SHP77 (cell line): ENCODE measurements around the gene KIF1C.

Experiments
- DNase-seq, 2 experiments: peaks; one replicate each; lab custom pipeline; 2025; lab: John Stamatoyannopoulos, UW

The KIF1C gene

DNA sequence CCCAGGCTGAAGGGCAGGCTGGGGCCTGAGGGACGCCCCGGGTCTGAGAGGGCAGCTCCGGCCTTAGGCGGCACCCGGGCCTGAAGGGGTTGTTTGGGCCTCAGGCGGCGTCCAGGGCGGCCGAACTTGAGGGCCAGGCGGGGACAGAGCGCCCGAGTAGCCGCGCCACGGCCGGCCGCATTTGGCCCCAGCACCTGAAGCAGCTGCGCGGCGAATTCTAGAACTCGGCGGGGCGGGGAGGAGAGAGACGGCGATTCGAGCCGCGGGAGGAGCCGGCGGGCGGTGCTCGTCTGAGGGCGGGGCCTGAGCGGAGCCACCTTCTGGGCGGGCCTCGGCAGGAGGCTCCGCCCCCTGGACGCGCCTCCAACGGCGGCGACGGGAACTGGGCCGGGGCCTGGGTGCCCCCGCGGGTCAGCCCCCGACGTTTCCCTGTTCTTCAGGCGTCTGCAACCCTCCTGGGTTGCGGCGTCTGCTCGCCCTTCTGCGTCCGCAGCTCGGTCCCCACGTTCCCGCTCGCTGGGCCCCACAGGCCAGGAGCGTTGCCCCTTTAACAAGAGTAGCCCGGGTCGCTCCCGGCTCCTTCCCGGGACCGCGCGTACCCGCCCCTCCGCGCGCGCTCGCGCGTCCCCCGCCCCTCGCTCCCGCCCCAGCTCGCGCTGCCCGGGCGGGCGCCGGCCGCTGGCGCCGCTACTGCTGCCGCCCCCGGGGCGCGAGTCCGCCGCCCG is at the start of gene KIF1C, which contains the start of gene INCA1:
Gene KIF1C, plus strand, starts transcription at position 649 of the 725 bp plus-strand sequence. CDS start 2,297 bp downstream, outside the sequence.
Gene INCA1, minus strand, starts transcription at position 221 of the 725 bp plus-strand sequence. CDS start 3,085 bp downstream, outside the sequence.
- DNase-seq: peak; percentile 87 to 92

DNA sequence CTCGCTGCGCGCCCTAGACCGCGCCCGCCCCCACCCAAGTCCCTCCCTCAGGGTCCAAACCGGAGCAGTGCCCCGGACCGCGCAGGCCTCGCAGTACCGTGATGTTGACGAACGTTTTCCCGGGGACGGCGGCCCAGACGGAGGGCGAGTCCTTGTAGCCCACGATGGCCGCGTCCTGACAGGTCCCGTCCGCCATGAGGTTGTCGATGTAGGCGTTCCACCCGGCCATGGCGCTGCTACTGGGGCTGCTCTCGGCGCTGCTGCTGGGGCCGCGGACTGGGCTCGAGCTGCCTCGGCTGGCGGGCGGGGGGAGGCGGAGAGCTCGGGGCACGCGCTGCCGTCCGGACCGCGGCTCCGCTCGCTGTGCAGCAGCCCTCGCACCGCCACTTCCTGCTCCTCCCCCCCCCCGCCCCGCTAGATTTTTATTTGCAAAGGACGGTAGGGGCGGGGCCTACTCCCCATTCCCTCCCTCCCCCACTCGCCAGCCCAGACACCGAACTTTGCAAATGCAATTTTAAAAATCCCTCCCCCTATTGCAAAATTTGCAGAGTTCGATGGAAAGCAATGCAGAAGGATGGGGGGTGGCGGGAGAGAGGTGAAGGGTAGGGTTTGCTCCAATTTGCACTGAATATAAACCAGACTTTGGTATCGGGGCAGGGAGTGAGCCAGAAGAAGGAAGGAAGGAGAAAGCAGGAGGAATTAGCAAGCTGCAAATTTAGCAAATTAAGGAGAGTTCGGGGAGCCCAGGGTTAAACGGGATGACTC is 49.4 kb upstream of the KIF1C start, which contains the start of gene PFN1:
Gene PFN1, minus strand, starts transcription at position 365 of the 765 bp plus-strand sequence. Its CDS starts 136 bp downstream, at position 229.
- peak; percentile 83 to 86 for DNase-seq

DNA sequence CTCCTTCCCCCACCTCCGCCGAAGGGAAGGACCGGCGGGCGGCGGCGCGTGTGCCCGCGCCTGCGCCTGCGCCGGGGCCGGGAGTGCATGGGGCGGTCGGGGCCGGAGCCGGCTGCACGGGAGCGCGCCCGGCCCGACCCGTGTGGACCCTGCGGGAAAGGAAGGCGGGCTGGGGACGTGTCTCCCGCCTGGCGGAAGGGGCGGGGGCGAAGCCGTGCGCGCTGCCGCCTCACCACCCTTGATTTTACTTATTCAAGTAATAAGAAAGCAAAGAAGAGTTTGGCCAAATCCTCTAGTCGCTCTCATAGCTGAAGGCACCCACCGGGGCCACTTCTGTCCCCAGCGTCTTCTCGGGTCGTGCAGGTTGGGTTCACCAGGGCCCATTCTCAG is 48.8 kb upstream of the KIF1C start:
- peak; percentile 88 to 90 for DNase-seq

DNA sequence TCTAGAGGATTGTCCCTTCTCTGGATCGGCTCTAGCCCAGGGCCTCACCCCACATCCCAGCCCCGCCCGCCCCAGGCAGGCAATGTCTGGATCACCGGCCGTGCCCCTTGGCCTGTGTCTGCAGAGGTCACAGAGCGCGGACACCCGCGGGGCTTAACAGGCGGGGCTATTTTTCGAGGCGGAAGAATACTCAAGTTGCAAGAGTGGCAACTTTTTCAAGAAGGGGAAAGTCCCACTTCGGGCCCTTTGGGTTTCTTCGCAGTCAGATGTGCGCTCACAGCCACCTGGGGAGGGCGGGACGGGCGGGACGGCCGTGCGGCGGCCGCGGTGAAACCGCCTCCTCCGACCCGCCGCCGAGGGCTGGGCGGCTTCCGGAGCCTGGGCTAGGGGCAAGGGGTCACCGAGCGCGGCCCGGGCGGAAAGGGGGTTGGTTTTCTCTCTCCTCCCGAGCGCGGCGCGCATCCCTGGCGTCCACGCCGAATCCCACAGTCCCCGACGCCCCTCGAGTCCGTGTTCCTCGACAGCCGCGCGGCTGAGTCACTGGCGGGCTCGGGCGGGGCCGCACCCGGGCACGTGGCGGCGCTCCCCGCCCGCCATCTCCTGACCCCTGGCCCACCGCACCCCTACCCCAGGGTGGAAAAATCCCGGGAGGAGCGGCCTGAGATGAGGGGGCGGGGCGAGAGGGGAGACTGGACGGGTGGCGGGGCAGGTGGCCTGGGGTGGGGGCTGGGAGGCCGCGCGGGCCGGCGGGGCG is 48.3 kb upstream of the KIF1C start:
- DNase-seq: peak; percentile 74 to 86

- peak in 1 of 2 experiments; percentile 41 for DNase-seq
Measured at GRCh38 chr17:4950075-4950745, 47.5 kb upstream of the KIF1C start.

GRCh38 chr17:4950746-4951204 is 47.0 kb upstream of the KIF1C start, which contains the start of gene ENO3:
Gene ENO3, plus strand, starts transcription at chr17:4951119. Its CDS starts 711 bp downstream, at chr17:4951830.
- DNase-seq: peak; percentile 75 to 85

DNA sequence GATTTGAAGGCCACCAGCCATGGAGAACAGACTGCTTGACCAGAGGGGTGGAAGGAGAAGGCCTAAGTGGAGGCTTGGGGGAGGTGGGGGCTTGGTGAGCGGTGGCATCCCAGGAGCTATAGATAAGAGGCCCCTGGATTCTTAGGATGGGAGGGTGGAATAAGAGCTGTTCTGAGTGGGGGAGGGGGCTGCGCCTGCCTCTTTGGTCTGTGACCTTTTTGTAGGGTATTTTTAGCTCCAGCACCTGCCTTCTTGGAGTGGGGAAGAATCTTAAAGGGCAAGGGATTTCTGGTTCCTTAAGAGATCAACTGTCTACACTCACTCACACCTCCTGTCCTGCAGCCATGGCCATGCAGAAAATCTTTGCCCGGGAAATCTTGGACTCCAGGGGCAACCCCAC is 46.3 kb upstream of the KIF1C start:
- DNase-seq: peak in 1 of 2 experiments; percentile 15

GRCh38 chr17:4953451-4953961 is 44.2 kb upstream of the KIF1C start:
- DNase-seq: no peak

DNA sequence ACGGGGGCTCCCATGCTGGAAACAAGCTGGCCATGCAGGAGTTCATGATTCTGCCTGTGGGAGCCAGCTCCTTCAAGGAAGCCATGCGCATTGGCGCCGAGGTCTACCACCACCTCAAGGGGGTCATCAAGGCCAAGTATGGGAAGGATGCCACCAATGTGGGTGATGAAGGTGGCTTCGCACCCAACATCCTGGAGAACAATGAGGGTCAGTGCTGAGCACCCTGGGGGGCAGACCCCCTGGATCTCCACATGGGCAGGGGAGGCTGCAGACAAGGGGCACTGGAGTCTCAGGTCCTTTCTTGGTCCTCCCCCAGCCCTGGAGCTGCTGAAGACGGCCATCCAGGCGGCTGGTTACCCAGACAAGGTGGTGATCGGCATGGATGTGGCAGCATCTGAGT is 42.7 kb upstream of the KIF1C start:
- no peak for DNase-seq

DNA sequence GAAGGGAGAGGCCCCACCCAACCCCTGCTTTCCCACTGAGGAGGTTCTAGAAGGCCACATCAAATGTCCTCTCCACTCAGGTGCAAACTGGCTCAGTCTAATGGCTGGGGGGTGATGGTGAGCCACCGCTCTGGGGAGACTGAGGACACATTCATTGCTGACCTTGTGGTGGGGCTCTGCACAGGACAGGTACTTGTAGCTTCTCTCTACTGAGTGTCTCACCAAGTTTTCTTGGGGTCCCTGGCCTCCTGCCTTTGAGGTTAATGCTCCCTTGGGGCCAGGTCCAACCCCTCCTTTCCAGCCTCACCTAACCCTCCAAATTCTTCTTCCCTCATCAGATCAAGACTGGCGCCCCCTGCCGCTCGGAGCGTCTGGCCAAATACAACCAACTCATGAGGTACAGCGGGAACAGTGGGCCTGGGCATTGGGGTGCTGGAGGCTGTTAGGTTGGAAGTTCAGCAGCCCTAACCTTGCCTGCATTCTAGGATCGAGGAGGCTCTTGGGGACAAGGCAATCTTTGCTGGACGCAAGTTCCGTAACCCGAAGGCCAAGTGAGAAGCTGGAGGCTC is 41.2 kb upstream of the KIF1C start:
- peak in 1 of 2 experiments; percentile 16 for DNase-seq

DNA sequence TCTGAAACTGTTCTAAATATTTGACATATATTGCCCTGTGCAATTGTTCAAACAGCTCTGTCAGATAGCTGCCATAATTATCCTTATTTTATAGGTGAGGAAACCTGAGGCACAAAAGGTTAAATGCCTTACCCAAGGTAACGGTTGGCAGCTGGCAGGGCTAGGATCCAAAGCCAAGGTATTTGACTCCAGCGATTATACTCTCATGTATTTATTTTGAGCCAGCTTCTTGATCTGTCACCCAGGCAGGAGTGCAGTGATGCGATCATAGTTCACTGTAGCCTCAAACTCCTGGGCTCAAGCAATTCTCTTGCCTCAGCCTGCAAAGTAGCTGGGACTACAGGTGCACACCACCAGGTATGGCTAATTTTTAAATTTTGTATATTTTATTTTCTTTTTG is 39.6 kb upstream of the KIF1C start:
- DNase-seq: no peak

DNA sequence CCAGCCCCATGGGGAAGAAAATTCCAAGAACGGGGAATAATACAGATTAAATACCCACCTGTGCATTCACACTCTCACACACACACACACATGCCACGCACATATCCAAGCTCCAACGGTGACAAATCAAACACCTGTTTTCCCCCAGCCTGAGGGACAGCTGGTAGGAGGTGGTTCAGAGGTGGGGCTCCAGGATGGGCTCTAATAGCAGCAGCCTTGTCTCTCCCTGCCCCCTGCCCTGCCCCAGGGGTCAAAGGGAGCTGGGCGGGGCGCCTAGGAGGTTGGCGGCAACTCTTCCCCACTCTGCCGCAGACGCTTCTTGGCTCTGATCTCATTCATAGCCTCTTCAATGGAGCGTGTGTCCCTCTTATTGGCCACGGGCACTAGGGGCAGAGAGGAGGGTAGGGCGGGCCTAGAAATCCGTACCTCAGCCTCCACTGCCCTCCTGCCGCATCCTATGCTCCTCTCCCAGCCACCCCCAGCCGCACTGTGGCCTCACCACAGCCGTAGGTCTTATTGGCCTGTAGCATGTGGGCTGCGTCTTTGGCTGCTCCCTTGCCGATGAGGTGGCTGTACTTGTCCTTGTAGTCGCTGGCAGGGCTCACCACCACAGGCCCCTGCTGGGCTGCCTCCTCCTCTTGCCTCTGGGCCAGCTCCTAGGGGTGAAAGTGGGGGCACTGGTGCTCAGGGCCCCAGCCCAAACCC is 38.3 kb upstream of the KIF1C start:
- no peak for DNase-seq

- DNase-seq: no peak
Measured at GRCh38 chr17:4960279-4960922, 37.3 kb upstream of the KIF1C start.

GRCh38 chr17:4965311-4965986 is 32.3 kb upstream of the KIF1C start:
- DNase-seq: no peak

- peak; percentile 100 for DNase-seq
Measured at GRCh38 chr17:4966844-4967538, 30.8 kb upstream of the KIF1C start.

DNA sequence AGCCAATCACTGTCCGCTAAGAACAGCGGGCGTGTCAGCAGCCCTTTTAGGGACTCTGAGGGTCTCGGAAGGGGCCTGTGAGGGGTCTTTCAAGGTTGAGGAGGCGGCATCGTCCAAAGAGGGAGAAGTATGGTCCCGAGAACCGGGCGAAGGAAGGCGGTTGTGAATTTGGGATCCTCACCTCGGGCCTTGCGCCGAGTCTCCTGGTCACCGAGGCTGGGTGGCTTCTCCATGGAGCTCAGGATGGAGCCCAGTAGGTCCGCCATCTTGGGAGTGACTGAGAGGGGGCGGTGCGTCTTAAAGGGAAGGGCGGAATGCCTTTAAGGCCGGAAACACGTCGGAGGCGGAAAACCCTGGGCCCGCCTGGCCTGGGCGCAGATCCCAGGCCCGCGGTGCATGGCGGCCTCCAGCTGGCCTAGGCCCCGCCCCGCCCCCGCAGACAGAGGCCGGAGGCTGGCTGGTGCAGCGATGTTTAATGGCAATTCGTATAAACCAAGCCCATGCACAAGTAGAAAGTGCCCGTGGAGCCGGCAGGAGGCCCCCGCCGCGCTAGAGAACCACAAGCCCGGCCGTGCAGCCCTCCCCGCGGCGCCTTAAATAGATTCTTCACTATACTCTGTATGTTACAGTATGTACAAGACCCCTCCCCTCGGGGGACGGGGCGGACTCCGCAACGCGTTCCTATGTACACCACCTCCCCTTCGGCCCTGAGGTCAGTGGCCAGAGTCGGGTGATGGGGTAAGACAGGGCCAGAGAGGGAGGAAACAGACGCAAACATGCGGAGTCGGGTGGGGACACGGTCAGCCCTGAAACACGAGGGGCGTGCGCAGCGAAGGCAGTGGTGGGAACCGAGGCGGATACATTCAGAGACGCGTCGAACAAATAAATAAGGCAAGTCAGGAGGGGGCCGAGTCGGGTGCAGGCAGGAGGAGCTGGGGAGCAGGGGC is 29.9 kb upstream of the KIF1C start, which contains the start of gene SPAG7:
Gene SPAG7, minus strand, starts transcription at position 279 of the 947 bp plus-strand sequence. Its CDS starts 13 bp downstream, at position 266.
- peak; percentile 92 to 95 for DNase-seq

DNA sequence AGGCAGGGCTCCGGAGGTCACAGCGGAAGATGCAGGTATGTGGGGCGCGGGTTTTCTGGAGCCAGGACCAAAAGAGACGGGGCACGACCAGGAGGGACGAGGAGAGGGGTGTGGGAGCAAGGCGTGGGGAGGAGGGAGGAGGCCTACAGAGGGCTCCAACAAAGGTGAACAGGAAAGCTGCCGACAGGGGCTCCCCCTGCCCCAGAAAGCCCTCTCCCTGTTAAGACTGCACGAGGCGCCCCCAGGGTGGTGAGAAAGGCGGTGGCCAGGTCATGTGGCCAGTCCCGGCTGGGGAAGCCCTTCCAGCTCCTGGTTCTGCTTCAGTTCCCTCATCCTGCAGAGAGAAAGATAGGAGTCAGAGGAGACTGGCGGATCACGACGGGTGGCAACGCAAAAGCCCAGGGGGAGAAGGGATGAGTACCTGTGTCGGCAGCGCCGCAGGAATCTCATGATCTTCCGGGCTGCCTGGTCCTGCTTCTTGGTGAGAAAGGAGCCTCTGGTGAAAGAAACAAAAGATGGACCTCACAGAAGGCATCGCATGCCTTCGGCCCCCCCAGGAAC is 29.2 kb upstream of the KIF1C start:
- DNase-seq: peak in 1 of 2 experiments; percentile 35
